Stimulated activated CD8-positive, alpha-beta memory T cell treated with anti-CD3 and anti-CD28 coated beads, Interleukin-4, amount 100 ng/mL, for 48 hours (primary cell): Measurements from ENCODE around the gene C1QTNF12.

Experiments used
- DNase-seq: peaks from one replicate; pipeline ENCODE4 v3.0.0-alpha.2; 2020

C1QTNF12 gene

DNA sequence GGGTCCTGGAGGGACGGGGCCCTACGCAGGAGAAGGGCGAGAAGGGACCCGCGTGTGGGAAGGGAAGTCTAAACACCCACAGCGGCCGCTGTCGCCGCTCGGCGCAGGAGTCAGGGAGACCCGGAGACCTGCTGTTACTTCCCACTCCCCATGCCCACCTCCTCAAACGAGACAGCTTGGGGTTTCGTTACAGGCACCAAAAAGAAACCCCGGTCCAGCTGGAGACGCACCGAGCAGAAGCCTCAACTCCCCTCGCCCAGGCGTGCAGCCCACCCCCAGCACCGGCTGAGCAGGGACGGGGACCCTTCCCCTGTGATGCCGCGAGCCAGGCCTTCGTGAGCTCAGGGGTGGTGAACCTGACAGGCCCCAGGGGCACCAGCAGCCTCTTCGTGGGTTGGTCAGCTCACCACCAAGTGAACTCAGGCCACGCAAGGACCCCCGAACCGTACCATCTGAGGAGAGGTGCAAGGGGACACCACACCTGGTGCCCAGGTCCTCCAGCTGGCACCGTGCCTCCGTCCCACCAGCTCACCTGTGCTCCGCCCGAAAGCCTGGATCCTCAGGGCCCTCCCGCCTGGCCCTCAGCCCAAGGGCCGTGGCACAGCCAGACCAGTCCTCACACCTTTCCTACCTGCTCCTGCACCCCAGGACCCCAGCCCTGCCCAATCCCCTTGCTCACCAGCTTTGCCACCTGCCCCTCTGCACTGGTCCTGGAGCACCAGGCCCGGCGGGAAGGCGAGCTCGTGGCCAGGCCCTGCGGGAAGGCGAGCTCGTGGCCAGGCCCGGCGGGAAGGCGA lies 19.8 kb downstream of the C1QTNF12 start:
- DNase-seq: no peak

DNA sequence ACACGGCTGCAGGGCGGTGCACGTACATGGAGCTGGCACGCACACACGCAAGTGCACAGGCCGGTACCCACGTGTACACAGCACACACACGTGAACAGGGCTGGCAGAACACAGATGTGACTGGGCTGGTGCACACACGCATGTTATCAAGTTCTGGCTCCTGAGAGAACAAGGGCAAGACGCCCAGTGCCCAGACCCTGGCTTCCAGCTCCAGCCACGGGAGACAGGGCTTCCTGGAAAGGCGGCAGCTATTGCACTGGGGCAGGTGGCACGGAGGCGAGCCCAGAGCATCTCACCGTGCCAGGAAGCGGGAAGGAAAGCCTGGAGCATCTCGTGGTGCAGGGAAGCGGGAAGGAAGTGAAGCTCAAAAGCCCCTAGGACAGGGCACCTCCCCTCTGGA lies 20.6 kb downstream of the C1QTNF12 start:
- DNase-seq: no peak

DNA sequence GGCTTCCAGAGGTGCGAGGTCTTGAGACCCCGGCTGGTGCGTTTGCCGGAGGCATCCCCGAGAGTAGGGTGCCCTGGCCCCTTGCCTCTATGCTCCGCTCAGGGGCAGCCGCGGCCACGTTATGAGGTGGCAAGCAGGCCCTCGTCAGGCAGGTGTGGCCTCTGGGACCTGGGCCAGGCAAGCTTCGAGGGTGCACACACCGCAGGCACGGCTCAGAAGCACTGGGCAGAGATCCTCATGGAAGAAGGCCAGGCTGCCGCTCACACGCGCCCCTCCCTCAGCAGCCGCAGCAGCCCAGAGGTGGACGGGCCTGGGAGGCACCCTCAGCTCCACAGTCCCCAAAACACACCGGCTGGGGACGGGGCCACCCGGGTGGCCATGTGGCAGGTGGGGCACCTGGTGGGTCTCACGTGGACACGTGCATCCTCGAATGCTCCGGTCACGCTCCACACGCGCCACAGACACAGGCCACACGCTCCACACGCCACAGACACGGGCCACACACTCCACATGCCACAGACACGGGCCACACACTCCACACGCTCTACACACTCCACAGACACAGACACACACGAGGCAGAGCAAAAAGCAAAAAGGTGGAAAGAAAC lies 21.2 kb downstream of the C1QTNF12 start:
- DNase-seq: no peak

DNA sequence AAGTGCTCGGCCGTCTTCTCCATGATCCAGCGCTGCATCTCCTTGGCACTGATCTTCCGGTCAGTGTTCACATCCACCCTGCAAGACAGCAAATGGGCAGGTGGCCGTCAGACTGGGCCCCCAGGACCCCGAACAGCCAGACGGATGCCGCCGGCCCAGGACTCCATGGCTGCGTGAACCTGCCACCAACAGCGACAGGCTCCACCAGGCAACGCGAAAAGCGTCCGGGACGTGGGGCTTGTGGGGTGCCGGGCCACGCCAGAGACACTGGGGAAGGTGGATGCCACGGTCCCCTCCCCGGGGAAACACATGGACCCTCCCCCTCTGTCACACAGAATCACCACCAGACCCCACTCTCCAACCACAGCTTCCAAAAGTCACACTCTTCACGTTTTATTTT lies 22.6 kb downstream of the C1QTNF12 start:
- DNase-seq: no peak

DNA sequence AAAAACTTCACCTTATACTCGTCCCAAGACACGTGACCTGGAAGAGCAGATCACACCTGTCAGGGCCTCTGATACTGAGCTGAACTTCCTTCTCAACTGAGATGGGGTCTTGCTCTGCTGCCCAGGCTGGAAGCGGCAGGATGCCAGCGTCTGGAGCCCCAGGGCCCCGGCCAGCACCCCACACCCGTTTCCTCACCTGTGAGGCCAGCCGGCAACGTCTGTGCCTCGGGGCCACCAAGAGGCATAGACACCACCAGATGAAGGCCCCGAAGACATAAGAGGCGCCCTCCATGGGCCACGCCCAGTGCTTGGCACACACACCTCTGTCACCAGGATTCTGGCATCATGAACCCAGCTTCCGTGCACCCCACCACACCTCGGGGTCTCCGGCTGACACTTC lies 23.2 kb downstream of the C1QTNF12 start:
- DNase-seq: no peak

DNA sequence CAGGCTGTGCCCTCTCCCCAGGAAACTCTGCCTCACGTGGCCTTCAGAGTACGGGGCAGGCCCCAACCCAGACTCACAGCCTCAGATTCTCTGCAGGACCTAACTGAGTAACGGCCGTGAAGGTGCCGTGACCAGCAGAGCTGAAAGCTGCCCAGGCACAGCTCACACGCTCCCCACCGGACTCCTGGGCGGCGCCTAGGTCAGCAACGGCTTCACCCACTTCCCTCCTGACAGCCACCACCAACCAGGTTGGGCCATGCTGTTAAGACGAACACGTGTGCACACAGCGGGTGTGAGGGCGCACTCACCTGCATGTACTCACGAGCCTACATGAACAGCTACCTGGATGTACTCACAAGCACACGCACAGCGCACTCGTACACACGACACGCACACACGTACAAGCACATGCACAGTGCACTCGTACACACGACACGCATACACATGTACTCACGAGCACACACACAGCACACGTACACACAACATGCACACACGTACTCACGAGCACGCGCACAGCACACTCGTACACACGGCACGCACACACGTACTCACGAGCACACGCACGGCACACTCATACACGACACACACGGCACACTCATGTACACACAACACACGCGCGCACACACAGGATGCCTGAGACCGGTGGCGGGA lies 23.8 kb downstream of the C1QTNF12 start:
- DNase-seq: no peak

DNA sequence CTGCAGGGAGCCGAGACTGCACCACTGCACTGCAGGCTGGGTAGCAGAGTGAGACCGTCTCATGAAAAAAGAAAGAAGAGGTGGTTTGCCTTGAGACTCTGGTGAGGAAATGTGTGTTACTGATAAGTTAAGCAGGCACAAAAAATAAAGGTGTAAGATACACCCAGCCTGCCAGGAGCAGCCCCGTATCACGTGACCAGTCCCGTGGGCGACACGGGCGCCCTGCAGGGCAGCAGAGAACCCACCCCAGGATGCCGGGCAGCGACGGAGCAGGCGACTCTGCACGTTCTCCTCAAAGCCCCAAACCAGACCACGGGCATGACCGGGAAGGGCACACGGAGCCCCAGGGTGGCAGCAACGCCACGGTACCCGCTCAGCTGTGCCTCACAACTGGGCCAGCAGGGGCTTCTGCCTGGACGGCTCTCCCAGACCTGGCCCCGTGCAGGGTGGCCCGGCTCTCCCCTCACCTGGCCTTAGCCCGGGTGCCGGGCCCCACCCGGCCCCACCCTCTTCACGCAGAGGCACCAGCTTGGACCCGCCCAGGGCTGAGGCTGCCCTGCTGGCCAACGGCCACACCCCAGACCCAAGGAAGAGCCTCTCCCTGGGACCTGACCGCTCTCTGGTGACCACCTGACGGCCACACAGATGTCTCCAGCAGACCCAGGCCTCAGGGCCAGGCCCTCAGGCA lies 24.5 kb downstream of the C1QTNF12 start:
- DNase-seq: no peak

DNA sequence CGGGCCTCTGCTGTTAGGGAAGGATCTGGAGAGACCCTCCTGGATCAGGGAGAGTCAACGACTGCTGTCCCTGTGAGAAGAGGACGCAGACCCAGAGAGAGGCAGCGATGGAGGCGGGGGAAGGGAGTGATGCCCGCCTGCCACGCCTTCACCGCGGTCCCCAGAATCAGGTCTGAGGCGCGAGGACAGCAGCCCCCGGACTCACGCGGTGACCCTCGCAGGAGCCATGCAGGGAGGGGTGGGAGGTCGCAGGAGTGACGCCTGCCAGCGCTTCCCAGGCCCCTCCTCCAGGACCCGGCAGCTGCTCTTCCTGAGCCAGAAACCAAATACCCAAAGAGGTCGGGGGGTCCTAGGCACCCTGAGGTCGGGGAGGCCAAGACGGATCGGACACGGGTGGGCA lies 26.3 kb downstream of the C1QTNF12 start:
- DNase-seq: no peak

DNA sequence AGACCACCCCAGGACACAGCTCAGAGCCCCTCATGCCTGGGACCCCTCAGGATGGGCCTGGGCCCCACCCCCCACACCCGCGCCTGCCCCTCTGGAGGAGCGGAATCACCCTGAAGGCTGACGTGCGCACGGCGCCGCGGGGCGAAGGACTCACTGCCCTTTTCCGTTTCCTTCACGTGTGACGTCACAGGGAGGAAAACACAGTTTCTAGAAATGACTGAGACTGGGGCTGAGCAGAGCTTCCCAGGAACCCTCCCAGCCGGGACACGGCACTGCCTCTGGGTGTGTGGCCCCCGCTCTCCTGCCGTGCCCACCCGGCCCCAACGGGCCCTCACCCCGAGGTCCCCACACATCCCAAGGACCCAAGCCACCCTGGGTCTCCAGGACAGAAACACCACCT lies 27.2 kb downstream of the C1QTNF12 start:
- peak; percentile 71 for DNase-seq

DNA sequence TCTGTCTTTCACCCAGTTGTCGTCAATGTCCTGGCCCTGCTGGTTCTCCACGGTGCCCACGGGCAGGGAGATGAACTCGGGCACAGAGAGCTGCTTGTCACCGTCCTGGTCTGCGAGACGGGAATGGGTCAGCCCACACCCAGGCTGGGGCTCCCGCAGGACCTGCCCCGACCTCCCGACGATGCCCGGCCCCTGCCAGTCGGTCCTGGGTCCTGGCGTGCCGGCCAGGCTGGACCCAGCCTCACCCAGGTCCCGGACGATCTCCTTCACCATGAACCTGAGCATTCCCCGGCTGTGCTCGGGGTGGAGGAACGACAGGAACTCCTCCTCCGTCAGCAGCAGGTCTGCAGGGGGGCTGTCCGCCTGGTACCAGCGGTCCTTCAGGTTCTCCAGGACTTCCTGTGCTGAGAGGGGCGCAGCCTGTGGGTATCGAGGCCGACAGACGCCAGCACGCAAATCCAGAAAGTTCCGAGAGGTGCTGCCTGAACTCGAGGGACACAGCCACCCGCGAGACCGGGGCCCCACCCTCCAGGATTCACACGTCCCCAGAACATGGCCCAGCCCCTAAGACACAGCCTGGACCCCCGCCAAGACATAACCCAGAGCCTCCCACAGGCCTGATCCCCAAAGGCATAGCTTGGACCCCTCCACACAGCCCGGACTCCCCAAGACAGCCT lies 27.9 kb downstream of the C1QTNF12 start:
- no peak for DNase-seq

DNA sequence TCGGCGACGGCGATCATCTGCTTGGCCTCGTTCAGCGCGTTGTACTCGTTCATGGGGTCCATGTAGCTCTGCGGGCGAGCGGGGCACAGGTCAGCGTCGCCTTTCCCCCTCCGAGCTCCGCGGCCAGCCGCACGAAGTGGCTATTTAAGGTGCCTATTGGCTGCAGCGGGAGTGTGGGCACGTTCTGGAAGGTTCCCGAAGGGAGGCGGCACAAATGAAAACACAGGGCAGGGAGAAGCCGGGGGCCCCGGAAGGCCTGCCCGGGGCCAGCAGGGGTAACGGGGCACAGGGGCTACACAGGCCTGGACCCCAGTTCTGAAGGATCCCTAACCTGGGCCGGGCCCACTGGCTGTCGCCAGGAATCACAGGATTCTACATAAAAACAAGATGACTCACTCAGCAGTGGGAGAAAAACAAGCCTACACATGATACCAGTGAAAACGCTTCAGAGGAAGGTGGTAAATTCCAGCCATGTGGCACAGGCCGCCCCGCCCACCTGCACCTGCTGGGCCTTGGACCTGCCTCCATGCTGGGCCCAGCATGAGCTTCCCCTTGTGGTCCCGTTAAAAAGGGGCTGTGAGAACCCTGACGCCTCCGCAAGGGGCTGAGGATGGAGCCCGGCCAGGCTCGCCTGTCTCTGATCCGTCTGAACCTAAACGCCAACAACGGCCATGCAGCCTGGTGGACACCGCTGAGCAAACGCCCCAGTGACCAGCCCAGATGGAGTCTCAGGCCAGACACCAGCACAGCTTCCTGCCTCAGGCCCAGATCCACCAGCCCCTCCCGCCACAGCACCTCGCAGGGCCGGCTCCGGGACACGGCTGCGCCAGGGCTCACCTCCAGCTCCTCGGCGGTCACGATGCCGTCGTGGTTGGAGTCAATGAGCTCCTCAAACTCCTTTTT lies 28.6 kb downstream of the C1QTNF12 start:
- DNase-seq: peak; percentile 73

DNA sequence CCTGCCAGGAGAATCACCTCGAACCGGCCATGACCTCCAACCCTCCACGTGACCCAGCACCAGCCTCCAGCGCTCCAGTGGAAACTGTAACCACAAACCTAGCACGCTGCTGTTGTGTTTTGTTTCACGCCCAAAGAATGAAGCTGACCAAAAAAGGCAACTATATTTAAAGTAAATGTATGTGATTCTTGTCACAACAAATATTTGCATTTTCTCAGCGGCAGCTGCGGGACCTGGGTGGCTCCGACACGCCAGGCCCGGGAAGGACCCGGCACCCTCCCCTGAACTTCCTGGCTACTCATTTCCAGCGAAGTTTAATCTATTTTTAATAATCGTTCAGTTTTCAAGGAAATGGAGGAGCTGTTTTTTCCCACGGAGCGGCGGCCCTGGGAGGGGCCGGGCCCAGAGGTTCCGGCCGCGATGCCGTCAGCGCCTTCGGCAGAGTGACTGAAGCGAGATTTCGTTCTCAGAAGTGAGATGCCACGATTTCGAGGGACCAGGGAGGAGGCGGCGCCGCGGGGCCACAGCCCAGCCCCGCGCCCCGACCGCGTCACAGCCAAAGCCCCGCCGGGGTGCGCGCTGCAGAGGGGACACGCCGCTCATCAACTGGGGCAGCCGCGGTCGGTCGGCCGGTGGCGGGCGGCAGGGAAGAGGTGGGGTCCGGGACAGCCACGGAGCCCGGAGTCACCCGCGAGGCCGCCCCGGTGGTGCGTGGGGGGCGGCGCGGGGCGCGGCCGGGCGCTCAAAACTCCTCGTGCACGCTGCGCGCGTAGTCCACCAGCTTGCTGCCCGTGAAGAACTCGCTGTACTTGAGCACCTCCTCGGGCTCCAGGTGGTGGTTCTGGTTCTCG lies 29.5 kb downstream of the C1QTNF12 start:
- DNase-seq: peak; percentile 60

DNA sequence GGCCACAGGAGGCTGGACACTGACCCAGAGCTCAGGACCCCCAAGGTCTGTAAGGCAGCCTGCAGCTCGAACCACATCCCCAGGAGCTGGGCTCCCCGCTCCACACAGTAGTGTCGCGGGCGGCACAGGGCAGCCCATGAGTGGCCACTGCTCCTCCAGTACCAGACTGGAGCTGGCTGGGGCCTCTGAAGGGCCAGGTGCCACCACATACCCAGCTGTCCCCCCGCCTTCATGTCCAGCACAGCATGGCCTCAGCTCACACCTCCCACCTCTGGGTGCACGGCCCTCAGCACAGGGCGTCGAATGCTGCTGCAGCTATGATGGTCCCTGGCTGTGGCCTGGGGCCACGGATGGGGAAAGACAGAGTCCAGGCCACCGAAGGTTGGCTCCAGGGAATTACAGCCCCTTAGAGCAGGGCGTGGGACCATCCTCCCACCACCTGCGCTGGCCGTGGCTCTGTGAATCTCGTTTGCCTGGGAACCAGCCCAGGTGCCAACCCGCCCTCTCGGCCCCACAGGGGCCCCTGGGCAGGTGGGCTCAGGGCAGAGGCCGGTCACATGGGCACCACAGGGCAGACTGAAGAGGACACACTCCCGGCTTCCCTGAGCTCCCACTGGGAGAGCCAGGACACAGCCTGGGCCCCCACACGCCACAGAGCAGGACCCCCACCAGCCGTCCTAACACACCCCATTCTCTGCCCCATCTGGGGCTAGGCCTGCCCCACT lies 30.5 kb downstream of the C1QTNF12 start:
- no peak for DNase-seq

DNA sequence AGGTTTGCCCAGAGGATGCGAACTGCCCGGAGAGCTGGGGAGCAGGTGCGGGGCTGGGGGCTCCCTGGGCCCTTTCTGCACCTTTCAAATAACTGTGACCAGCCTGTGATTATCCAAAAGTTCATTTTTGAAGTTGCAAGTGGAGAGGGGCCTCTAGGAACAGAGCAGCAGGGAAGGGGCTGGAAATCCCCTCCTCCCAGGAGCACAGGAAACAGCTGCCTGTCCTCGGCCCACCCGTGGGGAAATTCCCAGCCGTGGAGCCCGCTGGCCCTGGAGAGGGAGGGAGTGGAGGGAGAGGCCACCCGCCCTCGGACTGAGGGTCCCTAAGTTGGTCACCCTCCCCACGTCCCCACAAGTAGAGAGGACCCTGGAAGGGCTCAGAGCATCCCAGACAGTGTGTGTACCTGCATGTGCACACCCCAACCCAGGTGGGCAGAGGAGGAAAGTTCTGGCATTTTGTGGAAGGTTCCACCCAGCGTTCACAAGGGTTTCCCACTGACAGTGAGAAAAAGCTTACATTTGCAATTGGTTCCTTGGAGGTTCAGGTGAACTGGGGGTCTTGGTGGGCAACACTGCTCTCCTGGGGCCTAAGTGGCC lies 31.3 kb downstream of the C1QTNF12 start:
- DNase-seq: no peak

DNA sequence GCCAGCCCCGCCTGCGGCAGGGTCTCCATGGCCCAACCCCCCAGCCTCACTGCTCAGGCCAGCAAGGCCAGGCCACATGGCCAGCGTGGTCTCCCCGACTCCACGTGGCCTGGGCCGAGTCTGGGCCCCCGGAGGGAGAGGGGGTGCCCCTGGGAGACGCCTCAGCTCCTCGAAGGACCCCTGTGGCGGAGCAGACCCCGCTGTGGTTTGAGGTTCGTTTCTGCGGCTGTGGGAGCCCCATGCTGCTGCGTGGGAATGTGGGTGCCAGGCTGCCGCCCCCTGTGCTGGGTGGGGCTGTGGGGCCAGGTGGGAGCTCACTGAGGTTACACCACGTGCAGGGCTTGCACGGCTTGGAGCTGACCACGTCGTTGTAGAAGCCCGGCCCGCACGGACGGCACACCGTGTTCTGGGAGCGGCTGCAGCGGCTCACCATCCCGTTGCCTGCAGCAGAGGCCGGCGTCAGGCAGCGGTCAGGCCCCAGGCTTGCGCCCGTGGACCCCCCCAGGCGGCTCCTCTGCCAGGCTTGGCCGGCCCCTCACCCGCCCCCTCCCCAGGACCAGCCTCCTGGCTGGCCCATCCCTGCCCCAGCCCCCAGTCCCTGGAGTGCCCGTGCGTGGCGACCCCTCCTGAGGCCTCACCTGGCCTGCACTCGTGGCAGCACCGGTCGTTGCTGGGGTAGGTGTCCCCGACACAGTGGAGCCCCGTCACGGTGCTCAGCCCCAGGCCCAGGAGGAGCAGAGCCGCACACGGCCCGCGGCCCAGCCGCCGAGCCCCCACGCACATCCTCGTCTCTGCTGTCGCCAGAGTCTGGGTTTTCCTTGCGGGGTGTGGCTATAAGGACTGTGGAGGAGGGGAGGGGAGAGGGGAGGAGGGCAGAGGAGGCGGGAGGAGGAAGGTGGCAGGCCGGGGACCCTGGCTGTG lies 32.9 kb downstream of the C1QTNF12 start, which contains the start of gene TNFRSF4:
Gene TNFRSF4, minus strand, starts transcription at position 809 of the 921 bp plus-strand sequence. Its CDS starts 26 bp downstream, at position 783.
- peak; percentile 67 for DNase-seq

DNA sequence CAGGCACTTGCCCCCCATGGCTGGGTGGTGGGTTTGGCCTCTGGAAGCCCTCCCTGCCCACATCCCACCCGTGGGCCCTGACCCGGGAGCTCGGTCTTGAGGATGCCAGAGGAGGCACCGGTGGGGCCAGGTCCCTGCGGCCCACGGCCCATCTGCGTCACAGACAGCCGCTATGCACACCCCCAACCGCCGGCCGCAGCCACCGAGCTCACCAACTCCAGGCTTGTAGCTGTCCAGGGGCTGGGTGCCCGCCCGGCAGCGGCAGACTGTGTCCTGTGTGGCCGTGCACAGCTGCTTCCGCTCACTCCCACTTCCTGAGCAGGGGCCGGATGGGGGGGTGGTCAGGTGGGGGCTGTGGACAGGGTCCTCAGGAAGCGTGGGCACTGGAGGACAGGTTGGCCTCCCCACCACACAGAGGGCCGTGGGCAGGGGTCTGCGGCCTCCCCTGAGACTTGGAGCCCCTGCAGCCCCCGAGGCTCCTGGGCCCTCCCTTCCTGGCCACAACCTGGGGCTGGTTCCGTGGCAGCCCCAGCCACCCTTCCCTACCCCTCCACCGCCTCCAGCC lies 33.7 kb downstream of the C1QTNF12 start:
- DNase-seq: peak; percentile 74

DNA sequence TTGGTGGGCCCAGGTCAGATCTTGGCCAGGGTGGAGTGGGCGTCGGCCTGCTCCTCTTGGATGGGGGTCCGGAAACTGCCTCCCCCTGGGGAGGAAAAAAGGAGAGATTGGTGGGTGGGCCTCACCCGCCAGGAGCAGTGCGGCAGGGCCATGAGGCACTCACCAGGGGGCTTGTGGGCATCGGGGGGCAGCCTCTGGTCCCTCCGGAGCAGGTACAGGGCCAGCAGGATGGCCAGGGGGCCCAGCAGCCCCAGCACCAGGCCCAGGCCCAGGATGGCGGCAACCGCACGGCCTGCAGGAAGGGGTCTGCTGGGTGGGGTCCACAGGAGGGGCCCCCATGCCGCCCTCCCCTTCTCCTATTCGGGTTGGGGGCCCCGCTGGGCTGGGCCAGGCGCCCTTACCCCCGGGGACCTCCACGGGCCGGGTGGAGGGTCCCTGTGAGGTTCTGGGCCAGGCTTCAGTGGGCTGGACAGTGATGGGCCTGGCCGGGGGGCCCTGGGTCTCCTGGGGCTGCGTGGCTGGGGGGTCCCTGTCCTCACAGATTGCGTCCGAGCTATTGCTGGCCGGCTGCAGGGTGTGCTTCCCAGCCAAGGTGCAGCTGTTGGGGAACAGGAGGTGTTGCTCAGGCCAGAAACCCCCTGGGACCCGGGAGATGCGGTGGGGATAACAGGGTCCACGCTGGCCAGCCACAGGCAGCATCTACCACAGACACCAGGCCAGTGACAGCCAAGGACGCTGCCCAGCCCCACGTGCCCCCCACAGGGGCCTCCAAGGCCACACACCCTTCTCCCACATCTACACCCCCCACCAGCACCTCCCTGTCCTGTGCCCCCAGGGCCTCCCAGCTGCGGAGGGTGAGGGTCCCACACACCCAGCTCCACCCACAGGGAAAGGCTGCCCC lies 34.7 kb downstream of the C1QTNF12 start:
- no peak for DNase-seq
